Raji (cell line): ENCODE data around the gene TPM1.

Source experiments
- POLR2A ChIP-seq: IDR thresholded peaks from 2 replicates; pipeline ENCODE4 v1.6.1; 2011; ENCODE audit warnings: low read depth, low read length, control low read depth; ENCODE audit not compliant: insufficient read depth

TPM1 gene

GRCh38 chr15:63052961-63053698 is 10.6 kb downstream of the TPM1 start:
- TF ChIP-seq POLR2A, result no peak

DNA sequence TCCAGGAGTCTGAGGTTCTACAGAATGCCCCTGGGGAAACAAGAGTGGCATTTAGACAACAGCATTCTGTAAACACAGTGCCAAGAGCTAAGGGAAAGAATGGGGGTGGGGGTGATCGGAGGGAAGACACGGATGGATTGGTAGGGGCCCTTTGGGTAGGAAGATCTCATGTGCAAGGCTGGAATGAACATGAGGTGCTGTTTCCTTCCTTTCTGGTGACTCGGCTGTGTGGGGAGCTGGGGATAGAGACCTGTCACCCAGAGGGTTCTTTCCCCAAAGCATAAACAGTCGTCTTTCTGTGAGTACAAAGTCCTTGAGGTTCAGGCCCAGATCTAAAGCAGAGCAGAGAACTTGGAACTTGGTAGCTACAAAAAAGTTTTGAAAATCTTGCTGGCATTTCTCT is 11.7 kb downstream of the TPM1 start:
- TF ChIP-seq POLR2A, result no peak

DNA sequence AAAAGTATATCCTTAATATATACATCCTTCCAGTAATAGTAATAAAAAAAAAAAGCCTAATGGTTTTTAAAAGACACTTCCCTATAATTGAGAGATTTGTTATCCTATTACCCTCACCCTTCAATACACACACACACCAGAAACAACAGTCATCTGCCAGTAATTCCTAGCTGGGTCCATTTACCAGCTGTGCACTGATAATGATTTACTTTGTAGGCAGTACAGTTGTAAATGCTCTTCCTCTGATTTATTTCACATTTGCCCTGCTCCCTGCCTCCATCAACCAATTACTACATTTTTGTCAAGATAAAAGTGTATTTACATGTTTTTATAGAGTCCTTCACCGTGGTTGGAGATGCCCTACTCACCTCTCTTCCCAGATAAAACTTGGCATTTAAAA is 12.4 kb downstream of the TPM1 start:
- no peak for TF ChIP-seq POLR2A

DNA sequence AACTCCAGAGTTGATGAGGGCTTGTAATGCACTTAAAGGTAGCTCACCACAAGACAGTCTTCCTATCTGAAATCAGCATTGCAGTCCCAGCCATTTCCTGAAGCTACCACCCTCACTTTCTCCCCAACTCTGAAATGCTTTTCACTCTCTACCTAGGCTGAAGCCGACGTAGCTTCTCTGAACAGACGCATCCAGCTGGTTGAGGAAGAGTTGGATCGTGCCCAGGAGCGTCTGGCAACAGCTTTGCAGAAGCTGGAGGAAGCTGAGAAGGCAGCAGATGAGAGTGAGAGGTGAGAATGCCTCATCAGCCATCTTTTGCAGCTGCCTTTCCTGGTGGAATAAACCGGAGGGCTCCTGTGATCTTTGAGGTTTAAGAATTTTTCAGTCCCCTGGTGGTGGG is 14.3 kb downstream of the TPM1 start:
- no peak for TF ChIP-seq POLR2A

DNA sequence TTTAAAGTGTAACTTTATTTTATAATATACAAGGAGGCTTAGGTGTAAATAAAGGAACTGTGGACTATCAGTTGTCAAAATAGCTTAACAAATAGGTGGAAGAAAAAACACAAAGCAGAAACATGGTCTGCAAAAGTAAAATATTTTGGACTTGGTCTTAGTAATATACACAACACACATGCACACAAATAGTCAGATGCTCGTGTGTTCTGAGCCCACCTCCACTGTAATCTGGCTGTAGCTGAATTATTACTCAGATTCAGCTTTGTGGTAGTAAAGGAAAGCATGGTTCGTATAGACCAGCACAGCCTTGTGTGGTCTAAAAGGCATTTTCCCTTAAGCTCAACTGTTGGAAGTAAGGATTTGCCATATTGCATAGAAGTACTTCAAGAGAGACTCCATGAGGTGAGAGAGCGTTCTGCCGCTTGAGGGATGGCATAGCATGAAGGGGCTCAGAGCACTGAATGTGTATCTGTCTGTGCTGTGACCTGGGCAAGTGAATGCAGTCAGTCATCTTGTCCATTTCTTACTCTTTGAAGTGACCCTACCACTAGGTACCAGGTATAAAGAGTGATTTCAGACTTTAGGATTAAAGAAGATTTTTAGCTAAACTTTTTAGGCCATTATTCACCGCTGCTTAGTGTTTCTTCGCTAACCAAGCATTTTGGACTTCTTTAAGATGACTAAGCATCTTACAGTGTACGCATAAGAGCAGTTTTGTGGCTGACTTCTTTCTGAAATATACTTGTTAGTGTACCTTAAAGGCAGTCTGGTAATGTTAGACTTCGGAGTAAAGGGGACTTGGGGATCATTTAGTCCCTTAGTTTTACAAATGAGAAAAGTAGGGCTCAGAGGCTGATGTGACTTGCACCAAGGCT is 15.2 kb downstream of the TPM1 start:
- no peak for TF ChIP-seq POLR2A

GRCh38 chr15:63059075-63059474 is 16.5 kb downstream of the TPM1 start:
- TF ChIP-seq POLR2A, result no peak

DNA sequence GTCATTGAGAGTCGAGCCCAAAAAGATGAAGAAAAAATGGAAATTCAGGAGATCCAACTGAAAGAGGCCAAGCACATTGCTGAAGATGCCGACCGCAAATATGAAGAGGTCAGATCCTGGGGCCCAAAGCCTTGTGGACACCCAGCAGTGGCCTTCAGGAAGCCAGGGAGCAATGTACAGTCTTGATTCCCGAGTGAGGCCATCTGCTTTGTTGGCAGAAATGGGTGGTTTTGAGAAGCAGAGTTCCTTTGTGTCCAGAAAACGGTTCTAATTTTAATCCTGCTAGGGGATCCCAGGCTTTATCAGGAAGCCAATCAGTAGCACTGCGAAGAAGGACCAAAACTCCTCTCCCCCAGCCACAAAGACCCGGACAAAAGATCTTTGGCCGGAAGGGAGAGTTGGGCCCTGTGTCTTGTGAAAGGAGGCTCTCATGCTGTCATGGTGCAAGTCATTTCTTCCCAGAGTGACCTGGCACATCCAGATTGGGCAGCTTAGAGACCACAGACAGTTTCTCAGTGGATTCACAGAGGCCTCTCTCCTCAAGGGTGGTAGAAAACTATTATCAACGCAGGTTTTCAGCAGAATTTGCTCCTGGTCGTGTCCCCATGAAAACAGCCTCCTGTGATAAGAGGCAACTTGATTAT is 17.1 kb downstream of the TPM1 start:
- no peak for TF ChIP-seq POLR2A

- no peak for TF ChIP-seq POLR2A
These were observed 18.2 kb downstream of the TPM1 start for GRCh38 chr15:63060699-63061098.

DNA sequence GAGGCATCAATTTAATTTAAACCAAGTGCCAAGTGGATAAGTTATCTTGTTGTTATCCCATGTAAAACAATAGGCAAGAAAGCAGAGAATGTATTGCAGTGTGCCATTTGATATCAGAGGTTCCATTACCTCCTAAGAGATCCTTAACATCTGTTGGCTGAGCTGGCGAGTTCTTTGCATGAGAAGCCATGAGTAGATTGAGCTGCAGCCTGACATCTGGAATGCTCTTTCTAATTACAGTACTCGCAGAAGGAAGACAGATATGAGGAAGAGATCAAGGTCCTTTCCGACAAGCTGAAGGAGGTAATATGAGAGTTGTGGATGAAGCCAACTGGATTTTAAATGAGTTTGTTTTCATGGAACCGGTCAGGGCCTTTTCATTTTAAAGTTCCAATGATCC is 19.4 kb downstream of the TPM1 start:
- TF ChIP-seq POLR2A, result no peak

- no peak for TF ChIP-seq POLR2A
These were observed 20.7 kb downstream of the TPM1 start for GRCh38 chr15:63063164-63063756.

GRCh38 chr15:63063877-63064409 is 21.4 kb downstream of the TPM1 start:
- no peak for TF ChIP-seq POLR2A

DNA sequence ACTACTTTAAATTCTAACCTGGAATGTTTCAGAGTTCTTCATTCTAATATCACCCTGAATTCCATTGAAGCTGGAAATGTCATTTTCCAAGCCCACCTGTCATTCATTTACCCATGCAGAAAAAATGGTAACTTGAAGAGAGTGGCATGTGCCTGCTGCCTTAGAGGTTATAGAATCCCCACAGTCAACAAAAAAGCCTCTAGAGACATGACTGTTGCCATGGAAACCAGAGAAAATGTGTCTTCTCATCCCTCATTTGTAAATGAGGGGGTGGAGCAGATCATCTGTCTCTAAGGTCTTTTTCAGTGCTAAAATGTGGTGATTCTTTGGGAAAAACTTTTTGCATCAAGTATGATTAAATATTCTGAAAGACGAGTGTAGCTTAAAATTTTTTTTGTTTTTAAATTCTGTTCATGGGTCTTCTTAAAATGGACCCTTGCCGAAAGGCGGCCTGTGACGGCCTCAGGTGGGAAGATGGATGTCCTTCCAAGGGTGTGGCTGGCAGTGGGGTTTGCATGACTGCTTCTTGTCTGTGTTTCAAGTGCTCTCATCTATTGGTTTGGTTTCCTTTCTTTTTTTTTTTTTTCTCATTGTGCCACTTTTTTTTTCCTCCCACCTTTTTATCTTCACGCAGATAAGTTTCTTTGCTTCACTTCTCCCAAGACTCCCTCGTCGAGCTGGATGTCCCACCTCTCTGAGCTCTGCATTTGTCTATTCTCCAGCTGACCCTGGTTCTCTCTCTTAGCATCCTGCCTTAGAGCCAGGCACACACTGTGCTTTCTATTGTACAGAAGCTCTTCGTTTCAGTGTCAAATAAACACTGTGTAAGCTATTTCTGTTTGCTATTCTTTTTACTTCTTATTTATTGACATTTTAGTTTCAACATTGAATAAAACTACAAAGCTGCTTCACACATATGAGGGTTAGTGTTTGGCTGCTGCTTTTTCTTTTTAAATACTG is 23.0 kb downstream of the TPM1 start:
- no peak for TF ChIP-seq POLR2A

GRCh38 chr15:63066272-63066671 is 23.7 kb downstream of the TPM1 start:
- TF ChIP-seq POLR2A, result no peak

DNA sequence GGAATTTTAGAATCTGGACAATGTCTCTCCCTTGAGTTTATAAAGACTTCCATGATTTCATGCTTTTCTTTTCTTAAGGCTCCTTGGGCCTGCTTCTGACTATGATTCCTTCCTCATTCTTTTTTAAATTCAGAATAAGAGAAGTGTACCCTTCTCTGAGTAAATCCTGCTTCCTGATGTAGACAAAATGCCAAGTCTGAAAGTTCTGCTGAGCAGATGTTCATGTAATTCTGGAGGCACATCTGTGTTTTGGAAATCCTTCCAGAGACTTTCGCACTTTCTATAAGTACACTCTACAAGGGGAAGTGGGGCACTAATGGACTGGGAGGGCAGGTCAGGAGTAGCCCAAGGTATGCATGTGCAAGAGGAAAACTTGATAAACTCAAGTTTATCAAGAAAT is 24.8 kb downstream of the TPM1 start:
- no peak for TF ChIP-seq POLR2A
